Glutamatergic neuron (in vitro differentiated cells): Measurements from ENCODE around the gene BCOR. TPM values are rescaled to one million over a fixed set of nuclear protein-coding genes. Genes with fewer than 3 reads are reported as not detected.

Source experiments
- DNase-seq: peaks from one replicate; pipeline ENCODE4 v3.0.0; 2022
- H3K27ac Mint-ChIP-seq: one replicate; pipeline ENCODE4 v1.8.0; 2020; ENCODE audit warnings: mild to moderate bottlenecking, mixed read lengths, inconsistent platforms; ENCODE audit not compliant: unreplicated experiment
- H3K27me3 Mint-ChIP-seq: one replicate; pipeline ENCODE4 v1.8.0; 2020; ENCODE audit warnings: mild to moderate bottlenecking, moderate library complexity, mixed read lengths, inconsistent platforms; ENCODE audit not compliant: unreplicated experiment
- H3K36me3 Mint-ChIP-seq: one replicate; pipeline ENCODE4 v1.8.0; 2020; ENCODE audit warnings: mild to moderate bottlenecking, mixed read lengths, inconsistent platforms; ENCODE audit not compliant: unreplicated experiment
- H3K4me1 Mint-ChIP-seq: one replicate; pipeline ENCODE4 v1.8.0; 2020; ENCODE audit warnings: mild to moderate bottlenecking, low read depth, mixed read lengths, inconsistent platforms; ENCODE audit not compliant: unreplicated experiment
- H3K4me3 Mint-ChIP-seq: one replicate; pipeline ENCODE4 v1.8.0; 2020; ENCODE audit warnings: mild to moderate bottlenecking, mixed read lengths, inconsistent platforms; ENCODE audit not compliant: unreplicated experiment
- H3K9me3 Mint-ChIP-seq: one replicate; pipeline ENCODE4 v1.8.0; 2020; ENCODE audit warnings: mild to moderate bottlenecking, moderate library complexity, mixed read lengths, inconsistent platforms; ENCODE audit not compliant: unreplicated experiment
- total RNA-seq: library from RNA; stranded (reverse); fragmentation: NEBNext Ultra II Directional; extraction: Animal tissue kit (Norgen Biotek cat#: 25700); gene quantifications from one replicate; pipeline ENCODE4 v1.2.1, GENCODE V29; 2021; ENCODE audit not compliant: unreplicated experiment
- TF ChIP-seq, protein P1 (sequence below): fragments of 200-600 bp; sonication (generic); IDR thresholded peaks from one replicate; pipeline ENCODE4 v1.5.0; 2021; ENCODE audit not compliant: partially characterized antibody, unreplicated experiment

The BCOR gene
- total RNA-seq, 1 donor from 2014 or later: 59.0 TPM

DNA sequence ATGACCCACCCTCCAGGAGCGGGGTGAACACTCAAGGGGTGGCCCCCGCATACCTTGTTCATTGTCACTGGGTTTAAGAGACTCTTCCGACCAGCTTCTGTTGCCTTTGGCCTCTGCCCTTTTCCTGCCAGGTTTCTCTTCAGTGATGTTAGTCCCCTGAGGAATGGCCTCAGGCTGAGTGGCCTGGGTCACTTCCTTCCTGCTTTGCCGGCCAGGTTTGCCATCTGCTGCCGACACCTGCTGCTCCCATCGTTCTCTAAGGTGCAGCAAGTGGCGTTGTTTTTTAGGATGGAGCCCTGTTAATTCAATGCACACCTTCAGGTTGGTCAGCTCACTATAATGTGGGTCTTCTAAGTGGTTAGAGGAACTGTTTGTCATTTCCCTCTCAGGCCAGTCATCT lies 34.2 kb downstream of the BCOR start:
- H3K4me3 Mint-ChIP-seq: peak overlapping the region; percentile 61
- H3K27me3 Mint-ChIP-seq: peaks cover 6% of the 10 kb centered on the region
- DNase-seq: no peak
- peaks cover 15% of the 10 kb centered on the region for H3K4me1 Mint-ChIP-seq
- H3K9me3 Mint-ChIP-seq: peaks cover 3% of the 10 kb centered on the region
- no peaks in the 10 kb centered on the region for H3K36me3 Mint-ChIP-seq
- peak overlapping the region; percentile 38 for H3K27ac Mint-ChIP-seq
- TF ChIP-seq, protein P1, sequence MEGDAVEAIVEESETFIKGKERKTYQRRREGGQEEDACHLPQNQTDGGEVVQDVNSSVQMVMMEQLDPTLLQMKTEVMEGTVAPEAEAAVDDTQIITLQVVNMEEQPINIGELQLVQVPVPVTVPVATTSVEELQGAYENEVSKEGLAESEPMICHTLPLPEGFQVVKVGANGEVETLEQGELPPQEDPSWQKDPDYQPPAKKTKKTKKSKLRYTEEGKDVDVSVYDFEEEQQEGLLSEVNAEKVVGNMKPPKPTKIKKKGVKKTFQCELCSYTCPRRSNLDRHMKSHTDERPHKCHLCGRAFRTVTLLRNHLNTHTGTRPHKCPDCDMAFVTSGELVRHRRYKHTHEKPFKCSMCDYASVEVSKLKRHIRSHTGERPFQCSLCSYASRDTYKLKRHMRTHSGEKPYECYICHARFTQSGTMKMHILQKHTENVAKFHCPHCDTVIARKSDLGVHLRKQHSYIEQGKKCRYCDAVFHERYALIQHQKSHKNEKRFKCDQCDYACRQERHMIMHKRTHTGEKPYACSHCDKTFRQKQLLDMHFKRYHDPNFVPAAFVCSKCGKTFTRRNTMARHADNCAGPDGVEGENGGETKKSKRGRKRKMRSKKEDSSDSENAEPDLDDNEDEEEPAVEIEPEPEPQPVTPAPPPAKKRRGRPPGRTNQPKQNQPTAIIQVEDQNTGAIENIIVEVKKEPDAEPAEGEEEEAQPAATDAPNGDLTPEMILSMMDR: no peak

DNA sequence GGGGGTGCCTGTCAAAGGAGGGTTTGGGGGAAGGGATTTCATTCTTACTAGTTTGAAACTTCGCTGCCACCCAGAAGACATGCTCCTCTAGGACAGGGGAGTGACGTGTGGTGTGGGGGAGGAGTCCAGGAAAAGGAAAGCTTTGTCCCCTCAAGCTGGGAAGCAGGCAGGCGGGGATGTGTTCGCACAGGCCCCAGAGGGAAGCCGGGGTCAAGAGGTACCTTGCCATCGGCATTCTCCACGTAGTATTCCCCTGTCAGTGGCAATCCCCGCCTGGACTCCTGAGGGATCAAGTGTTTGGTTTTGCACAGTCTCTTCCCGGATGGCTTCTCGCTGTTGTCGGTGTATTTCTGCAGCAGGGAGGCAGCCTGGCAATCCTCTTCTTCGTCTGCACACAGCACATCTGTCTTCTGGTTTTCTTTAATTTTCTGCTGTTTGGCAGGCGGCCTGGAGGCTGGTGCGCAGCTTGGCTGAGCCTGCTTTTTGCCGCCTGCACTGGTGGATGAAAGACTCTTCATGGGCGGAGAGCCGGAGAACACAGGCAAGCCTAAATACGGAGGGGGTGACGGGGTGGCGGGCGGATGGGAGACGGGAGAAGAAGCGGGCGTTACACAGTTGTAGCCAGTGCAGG lies 35.1 kb downstream of the BCOR start:
- no peaks in the 10 kb centered on the region for H3K36me3 Mint-ChIP-seq
- H3K27ac Mint-ChIP-seq: peak overlapping the region; percentile 48
- TF ChIP-seq, protein P1: no peak
- H3K9me3 Mint-ChIP-seq: peaks cover 3% of the 10 kb centered on the region
- H3K27me3 Mint-ChIP-seq: peaks cover 5% of the 10 kb centered on the region
- H3K4me3 Mint-ChIP-seq: peak overlapping the region; percentile 59
- DNase-seq: no peak
- peaks cover 15% of the 10 kb centered on the region for H3K4me1 Mint-ChIP-seq

DNA sequence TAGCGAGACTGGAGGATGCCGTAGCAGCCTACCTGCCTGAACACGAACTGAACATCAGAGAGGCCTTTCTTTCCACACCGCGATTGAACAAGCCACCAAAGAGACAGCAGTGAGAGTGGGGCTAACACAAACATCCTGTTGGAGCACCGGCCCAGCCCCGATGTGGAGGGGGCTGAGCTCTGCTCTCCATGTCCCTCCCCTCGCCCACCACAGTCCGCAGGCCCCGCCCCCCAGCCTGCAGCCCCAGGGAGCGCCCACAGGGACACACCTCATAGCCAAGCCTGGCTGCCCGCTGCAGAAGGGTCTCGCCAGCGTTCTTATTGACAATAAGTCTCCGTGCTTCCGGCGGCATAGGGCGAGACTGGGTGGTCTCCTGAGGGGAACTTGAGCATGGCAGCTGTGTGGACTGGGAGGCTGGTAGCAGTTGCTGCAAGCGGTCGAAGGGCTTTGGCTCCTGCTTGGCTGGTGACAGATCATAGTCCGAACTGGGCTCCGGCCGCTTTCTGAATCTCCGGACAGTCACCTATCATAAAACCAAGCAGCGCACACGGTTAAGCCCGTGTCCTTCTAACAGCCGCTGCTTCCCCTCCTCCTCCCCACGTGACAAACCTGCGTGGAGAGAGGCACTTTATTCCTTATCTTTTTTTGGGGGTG lies 35.8 kb downstream of the BCOR start:
- Mint-ChIP-seq H3K4me3 (no peak overlapping the region), H3K36me3 (no peaks in the 10 kb centered on the region), H3K27ac (peak overlapping the region; percentile 48), H3K27me3 (peaks cover 5% of the 10 kb centered on the region), H3K4me1 (peaks cover 15% of the 10 kb centered on the region), H3K9me3 (peaks cover 3% of the 10 kb centered on the region)
- TF ChIP-seq, protein P1: no peak
- no peak for DNase-seq

DNA sequence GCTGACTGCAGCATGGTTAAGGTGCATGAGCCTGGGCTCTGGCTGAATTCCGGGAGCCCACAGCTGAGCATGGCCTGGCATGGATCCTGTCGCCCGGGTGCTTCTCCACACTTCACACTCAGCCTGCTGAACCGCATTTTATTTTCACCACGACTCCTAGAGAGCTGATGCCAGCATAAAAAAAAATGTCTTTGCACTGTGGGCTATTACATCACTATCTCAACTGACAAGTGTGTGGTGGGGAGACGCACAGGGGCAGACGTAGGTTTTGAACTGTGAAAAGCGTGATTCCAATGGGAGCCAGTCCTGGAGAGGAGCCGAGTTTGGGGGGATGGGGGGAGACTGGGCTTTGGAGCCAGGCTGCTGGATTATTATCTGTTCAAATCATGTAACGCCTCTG lies 36.8 kb downstream of the BCOR start:
- peaks cover 5% of the 10 kb centered on the region for H3K27me3 Mint-ChIP-seq
- H3K36me3 Mint-ChIP-seq: no peaks in the 10 kb centered on the region
- TF ChIP-seq, protein P1: no peak
- H3K4me3 Mint-ChIP-seq: no peak overlapping the region
- peaks cover 3% of the 10 kb centered on the region for H3K9me3 Mint-ChIP-seq
- peaks cover 15% of the 10 kb centered on the region for H3K4me1 Mint-ChIP-seq
- no peak overlapping the region for H3K27ac Mint-ChIP-seq
- no peak for DNase-seq

DNA sequence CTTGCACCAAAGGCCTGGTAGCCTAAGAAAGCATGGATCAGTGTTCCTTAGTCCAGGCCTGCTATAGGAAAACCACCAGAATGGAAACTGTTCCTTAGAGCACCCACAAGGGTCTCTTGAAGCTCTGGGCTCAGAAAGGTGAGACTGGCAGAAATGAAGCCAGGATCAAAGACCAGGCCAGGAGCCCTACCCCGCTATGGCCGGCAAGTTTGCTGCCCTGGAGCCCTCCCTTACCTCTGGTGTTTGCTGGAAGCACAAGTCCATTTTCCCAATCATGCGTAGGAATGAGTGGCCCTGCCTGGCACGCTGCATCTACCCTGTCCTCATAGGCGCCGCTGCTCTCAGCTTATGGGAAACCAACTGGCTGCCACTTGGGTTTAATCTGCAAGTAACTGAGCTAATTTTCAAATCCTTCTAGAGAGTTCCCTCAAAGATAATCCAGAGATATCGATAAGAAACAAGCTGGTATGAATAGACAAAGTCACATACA lies 37.4 kb downstream of the BCOR start:
- Mint-ChIP-seq H3K9me3 (peaks cover 3% of the 10 kb centered on the region), H3K27me3 (peaks cover 5% of the 10 kb centered on the region), H3K27ac (no peak overlapping the region), H3K4me3 (no peak overlapping the region), H3K4me1 (peaks cover 15% of the 10 kb centered on the region), H3K36me3 (peaks cover under 1% of the 10 kb centered on the region)
- DNase-seq: no peak
- TF ChIP-seq, protein P1: no peak
